Testis (tissue), 5 donors: ENCODE data around the gene TMEM145. TPM values are rescaled to one million over a fixed set of nuclear protein-coding genes. Genes with fewer than 3 reads are reported as not detected.
"Not testable (repeated sequence)": the region's sequence is repeated elsewhere in the genome, so short reads cannot be mapped to it uniquely, and the experiment has no call there.

Experiments used
- DNase-seq: peaks from one replicate; pipeline ENCODE4 v3.0.0-alpha.2; 2019
- H3K27ac ChIP-seq, 2 donors: fragments of 200-600 bp; sonication (generic); one replicate each; pipeline ENCODE4 v1.5.1; 2019
- H3K27me3 ChIP-seq: fragments of 200-600 bp; sonication (generic); one replicate; pipeline ENCODE4 v1.5.1; 2019
- H3K36me3 ChIP-seq: fragments of 200-600 bp; sonication (generic); one replicate; pipeline ENCODE4 v1.5.1; 2017; ENCODE audit warnings: low read depth; ENCODE audit errors: missing control alignments
- H3K4me1 ChIP-seq: fragments of 200-600 bp; sonication (generic); one replicate; pipeline ENCODE4 v1.5.1; 2019
- H3K4me3 ChIP-seq, 2 donors: fragments of 200-600 bp; sonication (generic); one replicate each; pipeline ENCODE4 v1.5.1; 2017 to 2019
- H3K9me3 ChIP-seq: fragments of 200-600 bp; sonication (generic); one replicate; pipeline ENCODE4 v1.5.1; 2017
- POLR2A ChIP-seq: fragments of 450-650 bp; IDR thresholded peaks from one replicate; pipeline ENCODE4 v1.6.1; 2017; ENCODE audit warnings: antibody characterized with exemption, mild to moderate bottlenecking, moderate library complexity
- WGBS, 2 donors: methylation state at CpG; one replicate each; pipeline ENCODE4 v1.1.5; 2018; 5-methylcytosine and 5-hydroxymethylcytosine counted together
- intact Hi-C: fragments of 100-400 bp; cut with DNase I; formaldehyde crosslinking; loops from one replicate; pipeline ENCODE4 v1.15.1; 2023; ENCODE audit warnings: low total_unique reads
- long read RNA-seq, 2 donors: transcript quantifications; one replicate each; lab custom pipeline, GENCODE V29; 2026
- polyA plus RNA-seq: library from polyadenylated mRNA; stranded (reverse); fragments of 350-450 nt; fragmentation: Illumina TruSeq; extraction: RNeasy Lipid Tissue Mini Kit (QIAGEN cat#74804); gene quantifications from one replicate; pipeline ENCODE4 v1.2.3, GENCODE V29; 2014; ENCODE audit warnings: low read depth, low replicate concordance; ENCODE audit not compliant: insufficient read depth
- total RNA-seq, 2 donors: library from RNA; depleted of rRNA; stranded (reverse); fragments of >200 nt; gene quantifications; one replicate each; pipeline ENCODE4 v1.2.3, GENCODE V29; 2016
- TF ChIP-seq, protein P1 (sequence below), 3 experiments: fragments of 450-650 bp in 2 of 3; fragments of 200-600 bp in 1 of 3; sonication (generic) in 1 of 3; IDR thresholded peaks; one replicate each; pipeline ENCODE4 v1.5.1; 2016 to 2019; ENCODE audit warnings: antibody characterized with exemption in 3 of 3, mild to moderate bottlenecking in 2 of 3, moderate library complexity in 1 of 3

TMEM145 gene
- total RNA-seq, result 10 to 100 TPM in 1 of 2 donors, 1 to 10 TPM in 1; 7.2 to 12.3 TPM
- polyA plus RNA-seq, result 6.9 TPM
- long read RNA-seq, donor 1, result 0 reads
- long read RNA-seq, donor 2, result 0 reads

DNA sequence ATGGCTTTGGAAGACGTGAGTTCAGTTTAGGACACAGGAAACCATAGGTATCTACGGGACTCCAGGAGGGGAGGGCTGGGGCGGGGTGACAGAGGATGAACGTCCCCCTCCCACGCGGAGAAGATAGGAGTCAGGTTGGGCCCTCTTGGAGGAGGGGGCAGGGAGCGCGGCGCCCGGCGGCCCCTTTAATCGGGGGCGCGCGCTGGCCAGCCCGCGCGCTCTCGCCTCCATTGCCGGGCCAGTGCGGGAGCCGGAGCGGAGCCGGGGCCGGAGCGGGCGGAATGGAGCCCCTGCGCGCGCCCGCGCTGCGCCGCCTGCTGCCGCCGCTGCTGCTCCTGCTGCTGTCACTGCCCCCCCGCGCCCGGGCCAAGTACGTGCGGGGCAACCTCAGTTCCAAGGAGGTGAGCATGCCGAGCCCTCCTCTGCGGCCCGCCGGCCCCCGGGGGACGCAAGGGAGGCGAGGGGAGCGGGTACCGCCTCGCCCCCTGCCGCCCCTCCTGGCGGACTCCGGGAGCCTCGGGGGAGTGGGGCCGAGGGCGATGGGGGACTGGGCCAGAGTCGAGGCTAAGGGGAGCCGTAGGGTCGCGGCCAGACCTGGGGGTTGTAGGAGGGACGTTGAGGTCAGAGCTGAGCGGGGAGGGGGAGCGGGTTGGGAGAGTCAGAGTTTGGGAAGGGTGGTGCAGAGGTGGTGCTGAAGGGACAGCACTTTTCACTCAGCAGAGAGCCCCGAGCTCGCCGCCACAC lies at the start of gene TMEM145:
TSS of gene TMEM145 (plus strand) at position 214 of the 744 bp plus-strand sequence. CDS start at position 282, 68 bp downstream.
- 0 to 3% methylated on average over 29 to 64 of the region's 67 CpGs for whole genome bisulfite sequencing, 2 donors
- peak; percentile 68 for DNase-seq

GRCh38 chr19:42266105-42266504 lies 47.0 kb upstream of the TMEM145 start:
- H3K4me3 ChIP-seq, H3K36me3 ChIP-seq, DNase-seq, H3K27ac ChIP-seq, intact Hi-C loops, H3K27me3 ChIP-seq, H3K9me3 ChIP-seq: not testable (repeated sequence)
- peaks cover 16% of the 10 kb centered on the region for H3K4me1 ChIP-seq
- WGBS, 2 donors, result 87 to 92% methylated on average over 4 of the region's 4 CpGs

More for the DNA sequence above, at the start of gene TMEM145:
- Histone ChIP-seq H3K27ac (no peak within 1 kb of the TSS), H3K9me3 (no peaks in the 10 kb centered on the region), H3K36me3 (no peaks in the 10 kb centered on the region), H3K4me1 (peaks cover 4% of the 10 kb centered on the region), H3K27me3 (no peaks in the 10 kb centered on the region), H3K4me3 (peak within 1 kb of the TSS; percentile 53 to 63)
- intact Hi-C loops, result no loop called here
- TF ChIP-seq POLR2A, result no peak
- TF ChIP-seq, protein P1, sequence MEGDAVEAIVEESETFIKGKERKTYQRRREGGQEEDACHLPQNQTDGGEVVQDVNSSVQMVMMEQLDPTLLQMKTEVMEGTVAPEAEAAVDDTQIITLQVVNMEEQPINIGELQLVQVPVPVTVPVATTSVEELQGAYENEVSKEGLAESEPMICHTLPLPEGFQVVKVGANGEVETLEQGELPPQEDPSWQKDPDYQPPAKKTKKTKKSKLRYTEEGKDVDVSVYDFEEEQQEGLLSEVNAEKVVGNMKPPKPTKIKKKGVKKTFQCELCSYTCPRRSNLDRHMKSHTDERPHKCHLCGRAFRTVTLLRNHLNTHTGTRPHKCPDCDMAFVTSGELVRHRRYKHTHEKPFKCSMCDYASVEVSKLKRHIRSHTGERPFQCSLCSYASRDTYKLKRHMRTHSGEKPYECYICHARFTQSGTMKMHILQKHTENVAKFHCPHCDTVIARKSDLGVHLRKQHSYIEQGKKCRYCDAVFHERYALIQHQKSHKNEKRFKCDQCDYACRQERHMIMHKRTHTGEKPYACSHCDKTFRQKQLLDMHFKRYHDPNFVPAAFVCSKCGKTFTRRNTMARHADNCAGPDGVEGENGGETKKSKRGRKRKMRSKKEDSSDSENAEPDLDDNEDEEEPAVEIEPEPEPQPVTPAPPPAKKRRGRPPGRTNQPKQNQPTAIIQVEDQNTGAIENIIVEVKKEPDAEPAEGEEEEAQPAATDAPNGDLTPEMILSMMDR (IDR thresholded peaks at IDR 0.05), result peak in 1 of 3 experiments; percentile 8

DNA sequence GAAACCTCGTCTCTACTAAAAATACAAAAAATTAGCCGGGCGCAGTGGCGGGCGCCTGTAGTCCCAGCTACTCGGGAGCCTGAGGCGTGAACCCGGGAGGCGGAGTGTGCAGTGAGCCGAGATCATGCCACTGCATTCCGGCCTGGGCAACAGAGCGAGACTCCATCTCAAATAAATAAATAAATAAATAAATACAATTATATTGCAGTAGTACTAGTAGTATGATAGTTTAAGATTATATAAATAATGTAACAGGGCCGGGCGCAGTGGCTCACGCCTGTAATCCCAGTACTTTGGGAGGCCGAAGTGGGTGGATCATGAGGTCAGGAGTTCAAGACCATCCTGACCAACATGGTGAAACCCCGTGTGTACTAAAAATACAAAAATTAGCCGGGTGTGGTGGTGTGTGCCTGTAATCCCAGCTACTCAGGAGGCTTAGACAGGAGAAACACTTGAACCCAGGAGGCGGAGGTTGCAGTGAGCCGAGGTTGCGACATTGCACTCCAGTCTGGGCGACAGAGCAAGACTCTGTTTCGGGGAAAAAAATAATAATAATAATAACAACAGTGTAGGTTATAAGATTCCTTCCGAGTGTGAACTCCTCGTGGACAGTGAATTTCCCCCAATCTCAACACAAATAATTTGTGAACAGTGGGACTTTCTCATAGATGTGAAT lies 46.0 kb upstream of the TMEM145 start:
- Histone ChIP-seq H3K4me1 (peaks cover 19% of the 10 kb centered on the region), H3K27ac (peak overlapping the region; percentile 98)
- DNase-seq, H3K4me3 ChIP-seq, H3K27me3 ChIP-seq, H3K36me3 ChIP-seq, intact Hi-C loops, H3K9me3 ChIP-seq: not testable (repeated sequence)
- WGBS, 2 donors, result 88 to 89% methylated on average over 25 of the region's 25 CpGs

DNA sequence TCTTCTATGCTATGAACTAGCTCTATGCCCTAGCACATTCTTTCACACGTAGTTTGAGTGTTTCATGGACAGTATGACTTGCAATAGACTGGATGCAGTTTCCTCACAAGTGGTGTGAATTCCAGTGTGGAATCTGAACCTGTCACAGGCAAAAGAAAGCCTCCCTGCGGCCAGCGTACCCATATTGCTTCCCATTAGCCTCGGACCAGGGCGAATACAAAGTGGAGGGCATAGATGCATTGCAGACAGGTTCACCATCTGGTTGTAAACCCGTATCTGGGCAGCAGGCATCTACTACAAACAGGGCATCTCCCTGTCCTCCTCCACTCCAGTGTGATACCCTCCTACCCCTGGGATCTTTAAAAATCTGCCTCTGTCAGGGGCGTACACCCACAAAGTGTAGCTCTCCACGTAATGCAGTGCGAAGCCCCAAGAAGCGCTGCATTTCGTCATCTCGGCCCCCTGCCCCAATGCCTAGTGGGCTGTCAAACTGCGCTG lies 45.4 kb upstream of the TMEM145 start:
- no peak for TF ChIP-seq POLR2A
- TF ChIP-seq, protein P1 (IDR thresholded peaks at IDR 0.05), result peak in 1 of 3 experiments; percentile 16
- 3 to 6% methylated on average over 5 to 13 of the region's 13 CpGs for WGBS, 2 donors
- Histone ChIP-seq H3K27ac (peak overlapping the region; percentile 98), H3K27me3 (no peaks in the 10 kb centered on the region), H3K36me3 (no peaks in the 10 kb centered on the region), H3K9me3 (no peaks in the 10 kb centered on the region), H3K4me1 (peaks cover 19% of the 10 kb centered on the region), H3K4me3 (peak overlapping the region; percentile 68 to 77)
- DNase-seq, result no peak
- intact Hi-C loops, result no loop called here

GRCh38 chr19:42268142-42268703 lies 44.9 kb upstream of the TMEM145 start:
- H3K9me3 ChIP-seq, result no peaks in the 10 kb centered on the region
- 0 to 1% methylated on average over 25 to 46 of the region's 46 CpGs for WGBS, 2 donors
- TF ChIP-seq, protein P1 (IDR thresholded peaks at IDR 0.05), result no peak
- peak; percentile 90 for TF ChIP-seq POLR2A
- H3K27ac ChIP-seq, result peak overlapping the region; percentile 98
- H3K4me1 ChIP-seq, result peaks cover 19% of the 10 kb centered on the region
- intact Hi-C loops, result no loop called here
- no peaks in the 10 kb centered on the region for H3K27me3 ChIP-seq
- DNase-seq, result peak; percentile 100
- H3K4me3 ChIP-seq, result peak overlapping the region; percentile 68 to 77
- no peaks in the 10 kb centered on the region for H3K36me3 ChIP-seq
